Esophagus muscularis mucosa (tissue), 3 donors: ENCODE measurements around the gene RNF25.

Experiments used
- POLR2A ChIP-seq: fragments of 450-650 bp; IDR thresholded peaks from one replicate; pipeline ENCODE4 v1.6.1; 2017; ENCODE audit warnings: antibody characterized with exemption, moderate library complexity, mild to moderate bottlenecking, low read depth
- POLR2AphosphoS5 ChIP-seq, 2 donors: sonication (generic); formaldehyde crosslinking; IDR thresholded peaks; one replicate each; pipeline ENCODE4 v1.6.1; 2017; ENCODE audit warnings: antibody characterized with exemption in 2 of 2
- TF ChIP-seq, protein P1 (sequence below), 3 experiments: fragments of 200-600 bp in 2 of 3; fragments of 450-650 bp in 1 of 3; sonication (generic) in 2 of 3; IDR thresholded peaks; one replicate each; pipeline ENCODE4 v1.5.1; 2017 to 2019; ENCODE audit warnings: antibody characterized with exemption in 3 of 3, mild to moderate bottlenecking in 2 of 3, moderate library complexity in 1 of 3

DNA sequence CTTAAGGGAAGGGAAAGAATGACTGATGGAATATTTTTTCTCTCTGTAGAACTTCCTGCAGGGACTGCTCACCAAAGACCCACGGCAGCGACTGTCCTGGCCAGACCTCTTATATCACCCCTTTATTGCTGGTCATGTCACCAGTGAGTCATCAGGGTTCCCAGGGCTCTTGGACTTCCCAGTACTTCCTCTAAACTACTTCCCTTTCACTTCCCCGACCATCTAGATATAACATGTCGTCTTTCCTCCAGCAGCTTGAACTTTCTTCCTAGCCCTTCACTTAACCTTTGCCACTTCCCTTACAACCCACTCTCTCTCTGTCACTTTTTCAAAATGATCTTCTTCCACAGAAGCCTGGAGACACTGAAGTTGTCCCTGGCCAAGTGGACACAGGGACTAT lies 7.3 kb upstream of the RNF25 start:
- TF ChIP-seq, protein P1, sequence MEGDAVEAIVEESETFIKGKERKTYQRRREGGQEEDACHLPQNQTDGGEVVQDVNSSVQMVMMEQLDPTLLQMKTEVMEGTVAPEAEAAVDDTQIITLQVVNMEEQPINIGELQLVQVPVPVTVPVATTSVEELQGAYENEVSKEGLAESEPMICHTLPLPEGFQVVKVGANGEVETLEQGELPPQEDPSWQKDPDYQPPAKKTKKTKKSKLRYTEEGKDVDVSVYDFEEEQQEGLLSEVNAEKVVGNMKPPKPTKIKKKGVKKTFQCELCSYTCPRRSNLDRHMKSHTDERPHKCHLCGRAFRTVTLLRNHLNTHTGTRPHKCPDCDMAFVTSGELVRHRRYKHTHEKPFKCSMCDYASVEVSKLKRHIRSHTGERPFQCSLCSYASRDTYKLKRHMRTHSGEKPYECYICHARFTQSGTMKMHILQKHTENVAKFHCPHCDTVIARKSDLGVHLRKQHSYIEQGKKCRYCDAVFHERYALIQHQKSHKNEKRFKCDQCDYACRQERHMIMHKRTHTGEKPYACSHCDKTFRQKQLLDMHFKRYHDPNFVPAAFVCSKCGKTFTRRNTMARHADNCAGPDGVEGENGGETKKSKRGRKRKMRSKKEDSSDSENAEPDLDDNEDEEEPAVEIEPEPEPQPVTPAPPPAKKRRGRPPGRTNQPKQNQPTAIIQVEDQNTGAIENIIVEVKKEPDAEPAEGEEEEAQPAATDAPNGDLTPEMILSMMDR (IDR thresholded peaks at IDR 0.05) = no peak
- TF ChIP-seq POLR2A (no peak), POLR2AphosphoS5 (IDR thresholded peaks at IDR 0.05) (no peak)
